ENCODE results near the gene THOC5. TPM values are rescaled to one million over a fixed set of nuclear protein-coding genes. Genes with fewer than 3 reads are reported as not detected.

THOC5 gene
- total and polyA plus RNA-seq, 8 donors: 11.8 to 21.7 (median 17.3) TPM

- H3K4me1 ChIP-seq: no peaks in the 10 kb centered on the region
- intact Hi-C loops (cut with DNase I): no loop called here
- H3K36me3 ChIP-seq: no peaks in the 10 kb centered on the region
- 49 to 72% methylated on average over 5 of the region's 5 CpGs for WGBS, 2 donors
- ATAC-seq (no peak), DNase-seq (no peak), FAIRE-seq (no peak)
- peaks cover 0 to 3% (median 0%) of the 10 kb centered on the region in 4 donors for H3K27me3 ChIP-seq
- no peak for TF ChIP-seq CTCF (IDR thresholded peaks at IDR 0.05)
- H3K9me3 ChIP-seq: no peaks in the 10 kb centered on the region
- no peak overlapping the region for H3K4me3 ChIP-seq
- H3K27ac ChIP-seq: no peak overlapping the region
These were observed 80.6 kb downstream of the THOC5 start for GRCh38 chr22:29473001-29473400.

- no peak for FAIRE-seq
- intact Hi-C loops (cut with DNase I): no loop called here
- Histone ChIP-seq H3K4me3 (peak overlapping the region in 2 of 4 donors; percentile 22 to 36), H3K27ac (no peak overlapping the region), H3K27me3 (peaks cover 0 to 3% (median 0%) of the 10 kb centered on the region in 4 donors), H3K36me3 (no peaks in the 10 kb centered on the region), H3K9me3 (no peaks in the 10 kb centered on the region), H3K4me1 (no peaks in the 10 kb centered on the region)
- peak in 5 of 6 donors; percentile 41 to 89 (median 71) for DNase-seq
- TF ChIP-seq CTCF (IDR thresholded peaks at IDR 0.05): peak; percentile 70 to 84 (median 78)
- peak; percentile 92 to 96 (median 94) for ATAC-seq
- 16% methylated on average over 48 to 54 of the region's 54 CpGs for WGBS, 2 donors
These were observed 83.2 kb downstream of the THOC5 start for GRCh38 chr22:29470159-29470855.

- H3K9me3 ChIP-seq: no peaks in the 10 kb centered on the region
- H3K4me1 ChIP-seq: no peaks in the 10 kb centered on the region
- no peak for TF ChIP-seq CTCF (IDR thresholded peaks at IDR 0.05)
- H3K4me3 ChIP-seq: peak overlapping the region in 2 of 4 donors; percentile 22 to 36
- FAIRE-seq (no peak), ATAC-seq (peak; percentile 27 to 47 (median 40)), DNase-seq (no peak)
- no peaks in the 10 kb centered on the region for H3K36me3 ChIP-seq
- 49 to 54% methylated on average over 9 of the region's 9 CpGs for WGBS, 2 donors
- H3K27ac ChIP-seq: no peak overlapping the region
- peaks cover 0 to 3% (median 0%) of the 10 kb centered on the region in 4 donors for H3K27me3 ChIP-seq
- intact Hi-C loops (cut with DNase I): no loop called here
These were observed 83.8 kb downstream of the THOC5 start for GRCh38 chr22:29469755-29470154.

GRCh38 chr22:29464581-29464980, 89.0 kb downstream of the THOC5 start:
- TF ChIP-seq CTCF (IDR thresholded peaks at IDR 0.05): no peak
- no peak overlapping the region for H3K4me3 ChIP-seq
- H3K36me3 ChIP-seq: no peaks in the 10 kb centered on the region
- 77% methylated on average over 7 of the region's 7 CpGs for WGBS, 2 donors
- H3K27ac ChIP-seq: no peak overlapping the region
- no peaks in the 10 kb centered on the region for H3K27me3 ChIP-seq
- no peaks in the 10 kb centered on the region for H3K4me1 ChIP-seq
- ATAC-seq (no peak), DNase-seq (no peak), FAIRE-seq (no peak)
- intact Hi-C loops (cut with DNase I): no loop called here
- no peaks in the 10 kb centered on the region for H3K9me3 ChIP-seq

GRCh38 chr22:29463629-29464028, 89.9 kb downstream of the THOC5 start:
- H3K4me1 ChIP-seq: no peaks in the 10 kb centered on the region
- H3K27me3 ChIP-seq: no peaks in the 10 kb centered on the region
- intact Hi-C loops (cut with DNase I): no loop called here
- FAIRE-seq (no peak), DNase-seq (no peak), ATAC-seq (no peak)
- TF ChIP-seq CTCF (IDR thresholded peaks at IDR 0.05): no peak
- no peak overlapping the region for H3K4me3 ChIP-seq
- H3K9me3 ChIP-seq: no peaks in the 10 kb centered on the region
- H3K36me3 ChIP-seq: no peaks in the 10 kb centered on the region
- no peak overlapping the region for H3K27ac ChIP-seq
- 91 to 93% methylated on average over 7 of the region's 7 CpGs for WGBS, 2 donors
